Inflammatory macrophage (primary cell): ENCODE data around the gene CLPTM1L.
"Not testable (repeated sequence)": the region's sequence is repeated elsewhere in the genome, so short reads cannot be mapped to it uniquely, and the experiment has no call there.

Experiments used
- DNase-seq, 2 donors: peaks; one replicate each; pipeline ENCODE4 v3.0.0-alpha.2; 2020 to 2022

Gene CLPTM1L

DNA sequence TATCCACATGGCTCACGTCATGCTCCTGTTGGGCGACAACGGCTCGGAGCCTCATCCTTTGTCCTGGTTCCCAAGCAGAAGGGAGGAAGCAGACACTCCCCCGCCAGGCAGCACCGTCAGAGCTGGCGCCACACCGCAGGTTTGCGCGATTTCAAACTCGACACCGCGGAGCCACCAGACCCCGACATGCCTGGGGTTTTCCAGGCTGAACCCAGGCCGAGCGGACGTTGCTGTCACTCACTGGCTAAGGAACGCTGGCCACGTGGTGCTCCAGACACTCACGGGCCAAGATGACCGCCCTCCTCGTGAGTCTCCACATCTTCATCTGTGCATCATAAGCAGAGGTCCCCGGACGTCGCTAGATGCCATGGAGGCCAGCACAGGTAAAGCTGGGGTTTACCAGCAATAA is 59.0 kb downstream of the CLPTM1L start:
- no peak for DNase-seq

DNA sequence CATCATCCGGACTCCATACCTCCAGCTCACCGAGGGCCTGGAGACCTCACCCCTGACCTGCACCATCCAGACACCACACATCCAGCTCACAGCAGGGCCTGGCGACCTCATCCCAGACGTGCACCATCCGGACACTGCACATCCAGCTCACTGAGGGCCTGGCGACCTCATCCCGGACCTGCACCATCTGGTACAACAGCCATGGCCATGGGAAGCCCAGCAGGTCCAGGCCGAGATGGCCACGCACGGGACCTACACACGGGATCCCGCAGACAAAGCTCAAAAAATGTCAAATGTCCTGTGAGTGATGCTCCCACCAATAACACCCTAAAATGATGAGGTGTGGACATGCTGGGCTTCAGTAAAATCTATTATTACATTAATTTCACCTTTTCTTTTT is 59.8 kb downstream of the CLPTM1L start:
- DNase-seq, result no peak

DNA sequence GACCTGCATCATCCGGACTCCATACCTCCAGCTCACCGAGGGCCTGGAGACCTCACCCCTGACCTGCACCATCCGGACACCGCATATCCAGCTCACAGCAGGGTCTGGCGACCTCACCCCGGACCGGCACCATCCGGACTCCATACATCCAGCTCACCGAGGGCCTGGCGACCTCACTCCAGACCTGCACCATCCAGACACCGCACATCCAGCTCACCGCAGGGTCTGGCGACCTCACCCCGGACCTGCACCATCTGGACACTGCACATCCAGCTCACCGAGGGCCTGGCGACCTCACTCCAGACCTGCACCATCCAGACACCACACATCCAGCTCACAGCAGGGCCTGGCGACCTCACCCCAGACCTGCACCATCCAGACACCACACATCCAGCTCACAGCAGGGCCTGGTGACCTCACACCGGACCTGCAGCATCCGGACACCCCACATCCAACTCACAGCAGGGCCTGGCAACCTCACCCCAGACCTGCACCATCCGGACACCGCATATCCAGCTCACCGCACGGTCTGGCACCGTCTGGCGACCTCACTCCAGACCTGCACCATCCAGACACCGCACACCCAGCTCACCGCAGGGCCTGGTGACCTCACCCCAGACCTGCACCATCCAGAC is 60.4 kb downstream of the CLPTM1L start:
- not testable (repeated sequence) for DNase-seq

DNA sequence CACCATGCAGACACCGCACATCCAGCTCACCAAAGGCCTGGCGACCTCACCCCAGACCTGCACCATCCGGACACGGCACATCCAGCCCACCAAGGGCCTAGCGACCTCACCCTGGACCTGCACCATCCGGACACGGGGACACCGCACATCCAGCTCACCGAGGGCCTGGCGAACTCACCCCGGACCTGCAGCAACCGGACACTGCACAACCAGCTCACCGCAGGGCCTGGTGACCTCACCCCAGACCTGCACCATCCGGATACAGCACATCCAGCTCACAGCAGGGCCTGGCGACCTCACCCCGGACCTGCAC is 61.2 kb downstream of the CLPTM1L start:
- DNase-seq, result not testable (repeated sequence)

DNA sequence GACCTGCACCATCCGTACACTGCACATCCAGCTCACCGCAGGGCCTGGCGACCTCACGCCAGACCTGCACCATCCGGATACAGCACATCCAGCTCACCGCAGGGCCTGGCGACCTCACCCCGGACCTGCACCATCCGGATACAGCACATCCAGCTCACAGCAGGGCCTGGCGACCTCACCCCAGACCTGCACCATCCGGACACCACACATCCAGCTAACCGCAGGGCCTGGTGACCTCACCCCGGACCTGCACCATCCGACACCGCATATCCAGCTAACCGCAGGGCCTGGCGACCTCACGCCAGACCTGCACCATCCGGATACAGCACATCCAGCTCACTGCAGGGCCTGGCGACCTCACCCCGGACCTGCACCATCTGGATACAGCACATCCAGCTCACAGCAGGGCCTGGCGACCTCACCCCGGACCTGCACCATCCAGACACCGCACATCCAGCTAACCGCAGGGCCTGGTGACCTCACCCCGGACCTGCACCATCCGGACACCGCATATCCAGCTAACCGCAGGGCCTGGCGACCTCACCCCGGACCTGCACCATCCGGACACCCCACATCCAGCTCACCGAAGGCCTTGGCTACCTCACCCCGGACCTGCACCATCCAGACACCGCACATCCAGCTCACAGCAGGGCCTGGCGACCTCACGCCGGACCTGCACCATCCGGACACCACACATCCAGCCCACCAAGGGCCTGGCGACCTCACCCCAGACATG is 61.7 kb downstream of the CLPTM1L start:
- DNase-seq, result not testable (repeated sequence)

DNA sequence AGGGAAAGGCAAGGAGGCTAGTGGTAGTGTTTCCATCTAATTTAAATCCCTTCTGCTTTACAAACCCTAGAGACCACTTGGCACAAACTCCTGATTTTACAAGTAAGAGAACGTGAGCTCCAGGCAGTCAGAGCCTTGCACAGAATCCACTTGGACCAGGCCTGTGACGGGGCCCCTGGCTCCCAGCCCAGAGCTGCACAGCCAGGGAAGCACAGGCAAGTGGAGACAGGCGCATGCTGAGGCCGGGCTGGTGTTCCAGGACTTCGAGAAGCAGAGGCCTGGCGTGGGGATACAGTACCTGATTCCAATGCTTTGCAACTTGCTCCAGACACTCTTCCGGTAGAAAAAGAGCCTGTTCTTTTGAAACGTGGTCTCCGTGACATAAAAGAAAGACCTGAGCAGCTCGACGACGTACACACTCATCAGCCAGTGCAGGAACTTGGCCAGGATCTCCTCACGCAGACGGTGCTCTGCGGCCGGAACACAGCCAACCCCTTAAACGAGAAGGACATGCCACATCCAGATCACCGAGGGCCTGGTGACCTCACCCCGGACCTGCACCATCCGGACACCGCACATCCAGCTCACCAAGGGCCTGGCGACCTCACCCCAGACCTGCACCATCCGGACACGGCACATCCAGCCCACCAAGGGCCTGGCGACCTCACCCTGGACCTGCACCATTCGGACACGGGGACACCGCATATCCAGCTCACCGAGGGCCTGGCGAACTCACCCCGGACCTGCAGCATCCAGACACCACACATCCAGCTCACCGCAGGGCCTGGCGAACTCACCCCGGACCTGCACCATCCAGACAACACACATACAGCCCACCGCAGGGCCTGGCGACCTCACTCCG is 62.5 kb downstream of the CLPTM1L start:
- no peak for DNase-seq

DNA sequence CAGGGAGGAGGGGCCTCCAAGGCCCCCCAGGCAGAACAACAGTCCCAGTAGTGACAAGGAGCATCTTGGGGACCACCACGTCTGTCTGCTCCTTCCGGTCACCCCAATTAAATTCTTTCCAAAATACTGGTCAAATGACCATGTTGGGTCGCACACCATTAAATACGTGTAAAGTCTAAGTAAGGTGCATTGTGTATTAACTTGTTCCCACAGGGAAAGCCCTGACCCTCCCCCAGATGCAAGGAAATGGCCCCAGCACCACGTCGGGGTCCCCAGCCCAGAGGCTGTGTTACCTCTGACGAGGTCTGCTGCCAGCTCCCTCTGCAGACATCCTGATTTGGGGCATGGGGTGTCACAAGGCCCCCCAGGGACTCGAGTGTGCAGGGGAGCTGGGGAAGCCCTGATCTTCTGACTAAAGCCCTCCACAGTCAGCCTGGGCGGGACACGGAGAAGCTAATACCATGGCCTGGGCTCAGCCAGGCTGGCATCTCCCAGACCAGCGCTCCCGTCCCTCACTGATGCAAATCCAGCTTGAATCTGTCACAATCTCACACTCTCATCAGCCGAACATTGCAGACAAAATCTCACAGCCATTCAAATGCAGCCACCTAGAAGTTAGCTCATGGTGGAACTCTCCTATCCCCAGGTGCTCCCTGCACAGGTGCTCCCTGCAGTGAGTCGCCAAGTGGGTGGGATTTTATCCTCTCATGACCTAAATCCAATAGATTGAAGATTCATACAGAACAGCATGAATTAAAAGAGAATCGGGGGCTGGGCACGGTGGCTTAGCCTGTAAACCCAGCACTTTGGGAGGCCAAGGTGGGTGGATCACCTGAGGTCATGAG is 63.6 kb downstream of the CLPTM1L start:
- DNase-seq, result no peak

DNA sequence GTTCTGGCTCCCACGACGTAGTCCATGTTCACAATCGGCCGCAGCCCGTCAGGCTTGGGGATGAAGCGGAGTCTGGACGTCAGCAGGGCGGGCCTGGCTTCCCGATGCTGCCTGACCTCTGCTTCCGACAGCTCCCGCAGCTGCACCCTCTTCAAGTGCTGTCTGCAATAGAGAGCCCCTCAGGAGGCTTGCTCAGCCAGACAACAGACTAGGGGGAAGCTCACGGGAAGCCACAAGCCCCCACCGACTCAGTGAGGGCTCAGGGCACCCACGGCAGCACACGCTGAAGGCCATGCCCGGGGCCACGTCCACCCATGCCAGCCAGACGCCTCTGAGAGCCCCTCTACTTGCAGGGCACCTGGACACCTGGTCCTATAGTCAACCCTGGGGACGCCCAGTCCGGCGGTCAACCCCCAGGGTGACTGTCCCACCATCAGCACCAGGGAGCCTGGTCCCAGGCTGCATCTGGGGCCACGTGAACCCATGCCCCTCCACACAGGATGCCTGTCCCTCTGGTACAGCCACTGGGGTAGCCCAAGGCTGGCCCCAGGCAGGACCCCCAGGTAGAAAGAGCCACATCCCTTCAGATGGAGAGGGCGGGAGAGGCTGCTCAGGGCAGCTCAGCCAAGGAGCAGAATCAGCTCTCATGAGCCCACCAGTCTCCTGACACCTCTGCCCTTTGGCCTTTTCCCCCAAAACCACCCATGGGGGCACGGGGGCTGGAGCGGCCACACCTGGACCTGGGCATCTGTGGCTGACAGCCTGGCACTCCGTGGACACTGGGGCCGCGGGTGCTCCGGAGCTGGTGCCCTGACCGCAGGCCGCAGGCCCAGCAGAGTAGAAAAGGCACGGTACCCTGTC is 64.5 kb downstream of the CLPTM1L start:
- DNase-seq, result no peak

DNA sequence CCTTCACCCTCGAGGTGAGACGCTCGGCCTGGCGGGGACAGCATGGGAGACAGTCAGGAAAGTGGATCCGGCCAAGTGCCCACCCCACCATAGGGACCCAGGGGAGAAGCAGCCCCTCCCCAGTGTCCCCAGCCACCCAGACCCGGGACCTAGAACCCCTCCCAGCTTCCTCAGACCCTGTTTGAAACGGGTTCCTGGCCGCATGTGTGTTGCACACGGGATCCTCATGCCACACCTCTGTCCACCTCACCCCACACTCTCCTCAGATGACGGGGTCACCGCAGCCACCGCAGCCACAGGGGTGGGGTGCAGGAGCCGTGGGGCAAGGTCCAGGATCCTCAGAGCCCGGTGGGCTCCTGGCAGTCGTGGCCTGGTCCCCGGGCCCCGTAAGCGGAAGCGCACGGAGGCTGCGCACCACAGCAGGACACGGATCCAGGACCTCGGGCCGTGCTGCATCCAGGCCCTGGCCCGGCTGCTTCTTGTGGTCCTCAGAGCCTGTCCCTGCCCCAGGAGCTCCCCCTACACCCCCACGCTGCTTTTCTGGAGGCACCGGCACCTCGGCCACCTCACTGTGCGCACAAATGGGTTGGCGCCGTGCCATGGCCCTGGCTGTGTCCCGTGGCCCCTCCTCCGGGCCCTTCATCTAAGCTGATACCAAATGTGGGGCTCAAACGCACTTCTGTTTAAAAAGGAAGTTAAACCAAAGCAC is 65.3 kb downstream of the CLPTM1L start:
- DNase-seq, result no peak

DNA sequence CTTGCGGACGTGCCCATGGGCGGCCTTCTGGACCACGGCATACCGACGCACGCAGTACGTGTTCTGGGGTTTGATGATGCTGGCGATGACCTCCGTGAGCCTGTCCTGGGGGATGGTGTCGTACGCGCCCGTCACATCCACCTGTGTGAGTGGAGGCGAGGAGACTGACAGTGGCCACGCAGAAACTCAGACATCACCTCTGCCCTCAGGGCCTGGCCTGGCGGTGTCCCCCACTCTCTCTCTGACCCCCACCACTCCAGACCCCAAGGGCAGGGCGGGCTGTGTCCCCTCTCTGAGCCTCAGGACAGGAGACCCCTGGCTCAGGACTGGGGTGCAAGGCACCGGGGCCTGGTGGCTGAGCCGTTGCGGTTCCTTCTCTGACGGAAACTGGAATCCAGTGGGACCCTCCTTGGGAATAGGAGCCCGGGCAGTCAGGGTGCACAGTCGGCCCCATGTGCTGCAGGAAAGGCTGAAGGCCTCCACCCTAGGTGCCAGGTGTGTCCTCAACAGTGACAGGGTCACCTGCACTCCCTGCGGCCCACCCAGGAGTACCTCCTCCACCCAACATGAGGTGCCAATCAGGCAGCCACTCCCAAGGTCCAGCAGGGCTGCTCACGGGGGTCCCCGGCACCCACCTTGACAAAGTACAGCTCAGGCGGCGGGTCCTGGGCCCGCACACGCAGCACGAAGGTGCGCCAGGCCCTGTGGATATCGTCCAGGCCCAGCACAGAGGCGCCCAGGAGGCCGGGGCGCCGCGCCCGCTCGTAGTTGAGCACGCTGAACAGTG is 66.0 kb downstream of the CLPTM1L start:
- DNase-seq, result no peak

DNA sequence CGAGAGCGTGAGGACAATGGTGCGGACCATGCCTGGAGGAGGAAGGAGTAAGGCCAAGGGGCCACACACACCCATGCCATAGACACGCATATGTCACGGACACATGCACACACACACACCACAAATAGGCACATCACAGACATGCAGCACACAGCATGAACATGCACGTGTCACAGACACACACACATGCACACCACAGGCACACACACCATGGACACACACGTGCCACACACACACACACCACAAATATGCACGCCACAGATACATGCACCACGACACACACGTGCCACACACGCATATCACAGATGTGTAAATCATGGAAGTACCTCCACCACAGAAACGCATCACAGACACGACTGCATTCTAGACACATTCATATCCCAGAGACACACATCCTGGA is 66.7 kb downstream of the CLPTM1L start:
- DNase-seq, result no peak

DNA sequence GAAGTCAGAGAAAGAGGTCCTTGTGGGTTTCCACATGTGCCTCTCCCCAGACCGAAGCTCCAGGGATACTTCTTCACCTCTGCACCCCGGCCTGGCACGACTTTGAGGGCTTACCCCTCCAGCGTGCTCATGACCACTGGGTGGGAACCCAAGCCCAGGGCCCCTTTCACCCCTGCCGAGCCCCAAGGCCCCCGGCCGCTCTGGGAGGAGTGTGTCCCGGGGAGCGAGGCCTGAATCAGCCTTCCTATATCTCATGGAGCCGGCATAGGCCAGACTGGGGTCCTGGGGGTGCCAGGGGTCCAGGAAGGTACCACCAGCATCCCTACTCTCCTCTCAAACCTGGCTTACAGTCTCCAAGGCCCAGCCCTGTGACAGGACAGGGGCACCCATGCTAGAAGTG is 67.1 kb downstream of the CLPTM1L start:
- no peak for DNase-seq

DNA sequence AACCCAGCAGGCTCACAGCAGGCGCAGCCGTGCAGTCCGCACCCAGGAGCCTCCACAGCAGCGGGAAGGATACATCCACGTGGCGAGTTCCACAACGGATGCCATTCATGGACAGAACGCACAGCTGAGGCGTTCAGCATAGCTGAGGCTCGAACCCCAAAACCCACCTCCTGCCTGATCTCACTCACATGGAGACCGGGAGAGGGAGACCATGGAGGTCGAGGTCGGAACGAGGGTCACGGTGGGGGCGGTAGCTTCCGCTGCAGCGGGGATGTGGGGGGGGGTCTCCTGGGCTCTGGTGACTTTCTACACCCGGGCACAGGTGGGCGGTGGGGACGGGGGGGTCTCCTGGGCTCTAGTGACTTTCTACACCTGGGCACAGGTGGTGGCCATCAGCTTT is 67.6 kb downstream of the CLPTM1L start:
- DNase-seq, result no peak

DNA sequence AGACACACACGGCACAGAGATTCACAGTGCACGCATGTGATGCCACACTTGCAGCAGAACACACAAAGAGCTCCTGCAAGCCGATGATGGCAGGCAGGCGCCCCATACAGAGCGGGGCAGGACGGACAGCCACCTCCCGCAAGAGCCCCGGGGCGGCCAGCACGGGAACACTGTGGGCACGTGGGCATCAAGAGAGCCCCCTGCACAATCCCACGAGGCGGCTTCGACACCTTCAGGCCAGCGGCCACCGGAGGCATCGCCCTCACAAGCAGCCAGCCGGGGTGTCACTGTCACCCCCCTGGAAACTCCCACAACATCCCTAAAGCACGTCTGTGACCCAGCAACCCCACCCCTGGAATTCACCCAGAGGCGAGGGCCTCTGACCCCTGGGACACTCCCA is 68.0 kb downstream of the CLPTM1L start:
- DNase-seq, result no peak

DNA sequence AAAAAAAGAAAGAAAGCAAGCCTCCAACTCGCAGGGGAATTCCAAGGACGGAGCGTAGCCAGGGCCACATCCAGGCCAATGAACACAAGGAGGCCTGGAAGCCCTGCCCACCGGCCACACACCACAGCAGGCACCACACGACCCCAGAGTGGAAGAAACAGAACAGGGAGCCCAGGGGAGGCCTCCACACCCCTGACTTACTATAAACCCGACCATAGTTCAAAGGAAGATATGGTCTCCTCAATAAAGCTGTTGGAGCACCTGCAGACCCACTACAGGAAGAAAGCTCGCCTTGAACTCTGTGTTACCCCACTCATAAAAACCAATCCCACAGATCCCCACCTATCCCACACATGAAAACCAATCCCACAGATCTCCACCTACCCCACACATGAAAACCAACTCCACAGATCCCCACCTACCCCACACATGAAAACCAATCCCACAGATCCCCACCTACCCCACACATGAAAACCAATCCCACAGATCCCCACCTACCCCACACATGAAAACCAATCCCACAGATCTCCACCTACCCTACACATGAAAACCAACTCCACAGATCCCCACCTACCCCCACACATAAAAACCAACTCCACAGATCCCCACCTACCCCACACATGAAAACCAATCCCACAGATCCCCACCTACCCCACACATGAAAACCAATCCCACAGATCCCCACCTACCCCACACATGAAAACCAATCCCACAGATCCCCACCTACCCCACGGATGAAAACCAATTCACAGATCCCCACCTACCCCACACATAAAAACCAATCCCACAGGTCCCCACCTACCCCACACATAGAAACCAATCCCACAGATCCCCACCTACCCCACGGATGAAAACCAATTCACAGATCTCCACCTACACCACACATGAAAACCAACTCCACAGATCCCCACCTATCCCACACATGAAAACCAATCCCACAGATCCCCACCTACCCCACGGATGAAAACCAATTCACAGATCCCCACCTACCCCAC is 69.2 kb downstream of the CLPTM1L start:
- not testable (repeated sequence) for DNase-seq

DNA sequence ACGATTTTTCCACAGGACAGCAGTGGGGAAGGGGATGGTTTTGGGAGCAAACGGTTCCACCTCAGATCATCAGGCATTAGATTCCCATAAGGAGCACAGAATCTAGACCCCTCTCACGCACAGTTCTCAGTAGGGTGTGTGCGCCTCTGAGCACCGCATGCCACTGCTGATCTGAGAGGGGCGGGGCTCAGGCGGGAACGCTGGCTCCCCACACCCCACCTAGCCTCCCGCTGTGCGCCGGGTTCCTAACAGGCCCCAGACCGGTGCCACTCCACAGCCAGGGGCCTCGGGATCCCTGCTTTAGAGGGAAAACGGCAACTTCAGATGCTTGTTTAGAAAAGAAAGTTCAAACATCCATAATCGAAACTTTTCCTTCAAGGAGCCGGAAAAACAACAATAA is 70.4 kb downstream of the CLPTM1L start:
- no peak for DNase-seq

DNA sequence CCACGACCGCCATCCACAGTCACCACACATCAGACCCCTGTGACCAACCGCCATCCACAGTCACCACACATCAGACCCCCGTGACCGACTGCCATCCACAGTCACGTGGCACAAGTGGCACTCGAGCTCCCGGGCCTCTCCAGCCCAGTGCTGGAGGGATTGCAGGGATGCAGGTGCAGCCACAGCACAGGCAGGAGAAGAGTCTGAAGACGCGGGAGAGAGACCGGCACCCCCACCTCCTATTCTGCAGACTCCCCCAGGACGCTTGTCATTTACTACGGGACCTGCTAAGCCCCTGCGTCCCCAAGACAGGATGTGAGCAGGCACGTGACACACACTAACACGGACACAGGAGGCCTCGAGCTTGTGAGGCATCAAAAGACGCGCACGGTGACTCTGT is 71.2 kb downstream of the CLPTM1L start:
- DNase-seq, result no peak

DNA sequence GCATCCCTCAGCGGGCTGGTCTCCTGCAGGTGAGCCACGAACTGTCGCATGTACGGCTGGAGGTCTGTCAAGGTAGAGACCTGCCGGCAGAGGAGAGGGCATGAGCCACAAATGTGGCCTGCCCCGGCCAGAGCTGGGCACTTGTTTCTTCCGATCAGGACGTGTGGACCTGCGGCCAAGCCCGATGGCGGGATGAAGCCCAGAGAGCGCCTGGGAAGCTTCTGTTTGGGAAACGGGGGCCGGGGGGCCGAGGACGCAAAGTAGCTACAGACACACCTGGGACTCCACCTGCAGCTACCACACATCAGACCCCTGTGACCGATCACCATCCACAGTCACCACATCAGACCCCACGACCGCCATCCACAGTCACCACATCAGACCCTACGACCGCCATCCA is 72.7 kb downstream of the CLPTM1L start:
- no peak for DNase-seq
